ENCODE data around the gene HOGA1.

DNA sequence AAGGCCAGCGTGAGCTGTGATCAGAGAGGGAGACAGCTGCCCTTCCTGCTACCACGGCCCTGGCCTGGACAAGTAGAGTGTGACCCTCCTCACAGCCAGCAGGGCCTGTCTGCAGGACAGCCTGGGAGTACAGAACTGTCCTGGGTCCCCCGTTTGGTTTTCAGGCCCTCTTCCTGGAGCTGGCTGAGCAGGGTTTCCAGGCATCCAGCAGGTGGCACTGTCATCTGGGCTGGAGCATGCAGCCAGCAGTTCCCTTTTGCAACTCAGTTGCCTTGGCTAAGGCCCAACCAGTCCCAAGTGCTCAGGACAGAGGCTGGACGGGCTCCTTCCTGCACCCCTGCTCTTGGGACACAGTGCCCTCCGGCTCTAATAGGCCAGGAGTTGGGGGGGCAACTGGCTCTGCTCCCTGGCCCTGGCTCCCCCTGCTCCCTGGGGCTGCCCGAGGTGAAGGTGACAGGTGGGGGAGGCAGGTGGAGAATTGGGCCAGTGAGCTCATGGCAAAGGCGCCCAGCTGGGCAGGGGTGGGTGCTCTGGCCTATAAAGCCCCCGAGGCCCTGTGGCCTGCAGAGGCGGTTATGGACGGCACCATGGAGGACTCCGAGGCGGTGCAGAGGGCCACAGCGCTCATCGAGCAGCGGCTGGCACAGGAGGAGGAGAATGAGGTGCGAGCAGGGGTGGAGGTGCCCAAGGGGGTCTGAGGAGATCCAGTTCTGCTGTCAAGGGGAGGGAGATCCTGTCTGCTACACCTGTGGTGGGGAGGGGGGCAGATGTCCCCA lies 11.8 kb upstream of the HOGA1 start, which contains the start of gene ANKRD2:
- TF ChIP-seq TAF1 (IDR thresholded peaks at IDR 0.05; ENCODE audit: borderline replicate concordance, insufficient read depth, low read length) (no peak), SIN3A (IDR thresholded peaks at IDR 0.05; ENCODE audit: borderline replicate concordance, insufficient read depth, low read length) (no peak), POLR2AphosphoS5 (IDR thresholded peaks at IDR 0.05; ENCODE audit: low read depth, low read length) (no peak)
- TF ChIP-seq, protein P1, sequence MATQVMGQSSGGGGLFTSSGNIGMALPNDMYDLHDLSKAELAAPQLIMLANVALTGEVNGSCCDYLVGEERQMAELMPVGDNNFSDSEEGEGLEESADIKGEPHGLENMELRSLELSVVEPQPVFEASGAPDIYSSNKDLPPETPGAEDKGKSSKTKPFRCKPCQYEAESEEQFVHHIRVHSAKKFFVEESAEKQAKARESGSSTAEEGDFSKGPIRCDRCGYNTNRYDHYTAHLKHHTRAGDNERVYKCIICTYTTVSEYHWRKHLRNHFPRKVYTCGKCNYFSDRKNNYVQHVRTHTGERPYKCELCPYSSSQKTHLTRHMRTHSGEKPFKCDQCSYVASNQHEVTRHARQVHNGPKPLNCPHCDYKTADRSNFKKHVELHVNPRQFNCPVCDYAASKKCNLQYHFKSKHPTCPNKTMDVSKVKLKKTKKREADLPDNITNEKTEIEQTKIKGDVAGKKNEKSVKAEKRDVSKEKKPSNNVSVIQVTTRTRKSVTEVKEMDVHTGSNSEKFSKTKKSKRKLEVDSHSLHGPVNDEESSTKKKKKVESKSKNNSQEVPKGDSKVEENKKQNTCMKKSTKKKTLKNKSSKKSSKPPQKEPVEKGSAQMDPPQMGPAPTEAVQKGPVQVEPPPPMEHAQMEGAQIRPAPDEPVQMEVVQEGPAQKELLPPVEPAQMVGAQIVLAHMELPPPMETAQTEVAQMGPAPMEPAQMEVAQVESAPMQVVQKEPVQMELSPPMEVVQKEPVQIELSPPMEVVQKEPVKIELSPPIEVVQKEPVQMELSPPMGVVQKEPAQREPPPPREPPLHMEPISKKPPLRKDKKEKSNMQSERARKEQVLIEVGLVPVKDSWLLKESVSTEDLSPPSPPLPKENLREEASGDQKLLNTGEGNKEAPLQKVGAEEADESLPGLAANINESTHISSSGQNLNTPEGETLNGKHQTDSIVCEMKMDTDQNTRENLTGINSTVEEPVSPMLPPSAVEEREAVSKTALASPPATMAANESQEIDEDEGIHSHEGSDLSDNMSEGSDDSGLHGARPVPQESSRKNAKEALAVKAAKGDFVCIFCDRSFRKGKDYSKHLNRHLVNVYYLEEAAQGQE (IDR thresholded peaks at IDR 0.05; ENCODE audit: insufficient read depth in 1 of 2, low read depth in 2 of 2, low read length in 2 of 2) = no peak

Measured in PFSK-1 (cell line).